ENCODE measurements around the gene PPM1F.
A peak's percentile ranks its signal among the peaks of the same experiment; 100 is the strongest.

The PPM1F gene

DNA sequence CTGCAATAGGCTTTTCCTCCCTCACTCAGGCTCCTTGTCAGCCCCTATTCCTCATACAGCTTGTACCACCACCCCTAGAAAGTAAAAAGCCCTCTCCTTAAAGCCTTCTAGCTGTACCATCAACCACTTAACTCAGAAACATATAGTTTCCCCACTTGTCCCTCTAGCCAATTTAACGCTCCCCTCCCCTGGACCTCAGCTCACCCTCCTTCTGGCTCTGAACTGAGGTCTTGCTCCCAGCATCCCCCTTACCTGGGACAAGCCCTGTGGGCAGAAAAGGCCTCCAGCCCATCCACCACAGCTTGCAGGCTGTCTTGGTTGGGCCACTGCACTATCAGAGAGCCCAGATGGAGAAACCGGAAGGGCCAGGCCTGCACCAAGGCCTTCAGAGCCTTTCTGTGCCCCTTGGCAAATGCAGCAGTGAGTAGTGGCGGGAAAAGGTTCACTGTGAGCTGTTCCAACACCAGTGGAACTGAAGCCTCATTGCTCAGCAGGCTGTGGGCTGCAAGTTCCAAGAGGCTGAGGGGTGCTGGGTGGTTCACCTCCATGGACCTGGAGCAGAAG is 42.3 kb upstream of the PPM1F start:
- no peak for DNase-seq (ENCODE audit: low spot score)
- TF ChIP-seq, protein P1, sequence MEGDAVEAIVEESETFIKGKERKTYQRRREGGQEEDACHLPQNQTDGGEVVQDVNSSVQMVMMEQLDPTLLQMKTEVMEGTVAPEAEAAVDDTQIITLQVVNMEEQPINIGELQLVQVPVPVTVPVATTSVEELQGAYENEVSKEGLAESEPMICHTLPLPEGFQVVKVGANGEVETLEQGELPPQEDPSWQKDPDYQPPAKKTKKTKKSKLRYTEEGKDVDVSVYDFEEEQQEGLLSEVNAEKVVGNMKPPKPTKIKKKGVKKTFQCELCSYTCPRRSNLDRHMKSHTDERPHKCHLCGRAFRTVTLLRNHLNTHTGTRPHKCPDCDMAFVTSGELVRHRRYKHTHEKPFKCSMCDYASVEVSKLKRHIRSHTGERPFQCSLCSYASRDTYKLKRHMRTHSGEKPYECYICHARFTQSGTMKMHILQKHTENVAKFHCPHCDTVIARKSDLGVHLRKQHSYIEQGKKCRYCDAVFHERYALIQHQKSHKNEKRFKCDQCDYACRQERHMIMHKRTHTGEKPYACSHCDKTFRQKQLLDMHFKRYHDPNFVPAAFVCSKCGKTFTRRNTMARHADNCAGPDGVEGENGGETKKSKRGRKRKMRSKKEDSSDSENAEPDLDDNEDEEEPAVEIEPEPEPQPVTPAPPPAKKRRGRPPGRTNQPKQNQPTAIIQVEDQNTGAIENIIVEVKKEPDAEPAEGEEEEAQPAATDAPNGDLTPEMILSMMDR (IDR thresholded peaks at IDR 0.05; ENCODE audit: extremely low read depth, insufficient read depth, missing control alignments) = no peak
- in situ Hi-C loops (cut with MboI; ENCODE audit: low pct_unique_long_range_greater_than_20kb, low sequenced_read_pairs, unreplicated experiment) = no loop called here

DNA sequence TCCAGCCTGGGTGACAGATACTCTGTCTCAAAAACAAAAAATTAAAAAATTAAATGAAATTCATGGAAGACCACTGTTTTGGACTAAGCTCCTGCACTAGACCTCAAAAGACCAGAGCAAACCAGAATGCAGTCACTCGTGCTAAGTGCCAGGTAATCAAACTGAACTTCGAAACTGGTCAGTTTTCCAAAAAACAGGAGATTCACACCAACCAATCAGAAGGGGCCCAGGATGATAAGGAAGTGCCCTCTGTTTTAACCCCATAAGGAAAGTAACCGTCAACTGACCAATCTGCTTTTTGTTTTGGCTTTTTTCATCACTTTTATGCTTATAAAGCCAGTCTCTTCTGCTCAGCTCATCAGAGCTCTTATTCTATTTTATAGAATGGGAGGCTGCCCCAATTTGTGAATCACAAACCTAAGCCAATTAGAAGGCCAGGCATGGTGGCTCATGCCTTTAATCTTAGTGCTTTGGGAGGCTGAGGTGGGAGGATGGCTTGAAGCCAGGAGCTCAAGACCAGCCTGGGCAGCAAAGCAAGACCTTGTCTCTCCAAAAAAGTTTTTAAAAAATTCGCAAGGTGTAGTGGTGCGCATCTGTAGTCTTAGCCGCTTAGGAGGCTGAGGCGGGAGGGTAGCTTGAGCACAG is 40.1 kb upstream of the PPM1F start:
- DNase-seq (ENCODE audit: low spot score) = no peak
- in situ Hi-C loops (cut with MboI; ENCODE audit: low pct_unique_long_range_greater_than_20kb, low sequenced_read_pairs, unreplicated experiment) = no loop called here
- TF ChIP-seq, protein P1 (IDR thresholded peaks at IDR 0.05; ENCODE audit: extremely low read depth, insufficient read depth, missing control alignments) = no peak

DNA sequence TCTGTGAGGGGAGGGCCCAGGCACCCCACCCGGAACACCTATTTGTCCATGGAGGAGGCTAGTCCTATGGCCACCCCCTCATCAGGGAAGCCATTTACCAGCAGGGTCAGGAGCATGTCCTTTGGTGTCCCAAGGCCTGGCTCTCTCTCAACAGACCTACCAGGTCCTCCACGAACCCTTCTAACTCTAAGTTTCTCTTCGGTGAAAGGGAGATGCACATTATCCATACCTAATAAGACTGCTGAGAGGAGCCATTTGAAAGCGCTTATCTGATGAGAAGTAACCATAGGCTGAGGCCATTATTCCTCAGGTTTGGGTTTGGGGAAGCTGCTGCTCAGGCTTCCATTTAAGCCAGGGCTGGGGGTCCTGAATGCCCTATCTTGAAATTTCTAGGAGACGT is 39.1 kb upstream of the PPM1F start:
- DNase-seq (ENCODE audit: low spot score) = no peak
- TF ChIP-seq, protein P1 (IDR thresholded peaks at IDR 0.05; ENCODE audit: extremely low read depth, insufficient read depth, missing control alignments) = no peak
- in situ Hi-C loops (cut with MboI; ENCODE audit: low pct_unique_long_range_greater_than_20kb, low sequenced_read_pairs, unreplicated experiment) = no loop called here

DNA sequence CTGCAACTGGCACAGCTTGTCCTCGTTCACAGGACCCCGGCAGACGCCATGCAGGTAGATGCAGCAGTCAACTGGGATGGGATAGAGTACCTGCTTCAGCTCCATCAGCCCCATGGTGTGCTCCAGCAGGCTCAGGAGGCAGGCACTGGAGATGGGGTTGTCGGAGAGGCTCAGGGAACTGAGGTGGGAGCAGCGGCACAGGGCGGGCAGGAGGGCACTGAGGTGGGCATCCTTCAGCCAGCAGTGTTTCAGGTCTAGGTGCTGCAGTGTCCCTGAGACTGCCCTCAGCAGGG is 38.6 kb upstream of the PPM1F start:
- in situ Hi-C loops (cut with MboI; ENCODE audit: low pct_unique_long_range_greater_than_20kb, low sequenced_read_pairs, unreplicated experiment) = no loop called here

DNA sequence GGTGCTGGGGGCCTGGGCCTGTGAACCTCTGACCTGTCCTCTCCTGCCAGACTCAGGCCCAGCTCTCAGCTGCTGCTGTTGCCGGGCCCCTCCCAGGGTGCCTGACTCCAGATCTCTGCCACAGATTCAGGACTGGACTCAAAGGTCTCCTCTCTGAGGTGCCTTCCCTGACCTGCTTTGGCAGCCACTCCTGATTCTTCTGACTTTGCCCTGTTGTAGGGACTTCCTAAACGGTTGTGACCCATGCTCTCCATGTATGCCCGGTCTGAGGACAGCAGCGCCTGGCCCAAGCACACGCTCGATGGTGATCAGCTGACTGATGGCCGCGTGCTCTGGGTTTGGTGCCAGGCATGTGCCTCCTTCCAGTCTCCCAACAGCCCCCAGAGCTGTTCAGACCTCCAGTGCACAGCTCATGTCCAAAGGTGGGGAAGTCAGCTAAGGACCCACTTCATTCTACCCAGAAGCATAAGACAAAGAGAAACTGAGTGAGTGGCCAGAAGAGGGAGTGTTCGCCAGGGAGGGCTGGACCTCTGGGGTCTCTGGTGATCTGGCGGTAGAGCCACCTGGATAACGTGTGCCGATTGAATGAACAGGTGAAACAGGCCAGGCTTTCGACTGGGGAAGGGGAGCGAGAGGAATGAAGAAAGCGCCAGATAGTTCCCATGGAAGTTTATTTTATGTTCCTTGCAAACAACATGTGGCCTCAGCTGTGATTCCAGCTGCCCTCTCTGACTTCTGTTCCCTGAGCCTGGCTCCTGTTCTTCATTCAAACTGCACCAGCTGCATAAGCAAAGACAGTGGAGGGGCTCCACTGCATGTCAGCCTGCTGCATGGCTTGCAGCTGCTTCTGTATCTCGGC is 38.0 kb upstream of the PPM1F start:
- in situ Hi-C loops (cut with MboI; ENCODE audit: low pct_unique_long_range_greater_than_20kb, low sequenced_read_pairs, unreplicated experiment) = no loop called here
- DNase-seq (ENCODE audit: low spot score) = peak; percentile 13
- TF ChIP-seq, protein P1 (IDR thresholded peaks at IDR 0.05; ENCODE audit: extremely low read depth, insufficient read depth, missing control alignments) = no peak

More for the DNA sequence above, 38.6 kb upstream of the PPM1F start:
- TF ChIP-seq, protein P1 (IDR thresholded peaks at IDR 0.05; ENCODE audit: extremely low read depth, insufficient read depth, missing control alignments) = no peak
- no peak for DNase-seq (ENCODE audit: low spot score)

DNA sequence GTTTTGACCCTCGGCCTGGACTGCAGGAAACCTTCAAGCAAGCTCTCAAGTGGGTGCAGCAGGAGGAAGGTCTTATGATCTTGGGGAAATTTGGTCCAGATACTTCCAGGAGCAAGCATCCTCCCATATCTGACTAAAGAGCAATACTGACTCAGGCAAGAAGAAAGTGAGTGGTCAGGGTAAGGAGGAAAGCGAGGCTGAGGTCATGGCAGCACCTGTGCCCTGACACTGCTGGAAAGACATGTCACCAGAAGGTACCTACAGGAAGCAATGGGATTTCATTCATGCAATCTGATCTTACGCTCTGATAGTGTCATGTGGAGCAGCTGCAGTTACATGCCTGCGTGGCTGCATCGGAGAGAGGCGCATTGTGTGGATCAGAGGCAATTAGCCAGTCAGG is 36.4 kb upstream of the PPM1F start:
- no peak for DNase-seq (ENCODE audit: low spot score)
- TF ChIP-seq, protein P1 (IDR thresholded peaks at IDR 0.05; ENCODE audit: extremely low read depth, insufficient read depth, missing control alignments) = no peak
- in situ Hi-C loops (cut with MboI; ENCODE audit: low pct_unique_long_range_greater_than_20kb, low sequenced_read_pairs, unreplicated experiment) = no loop called here
